OCI-LY3 (cell line): ENCODE measurements around the gene CACNA1C.

Experiments used
- EZH2phosphoT487 ChIP-seq: fragments of 200-600 bp; shearing (Covaris generic); IDR thresholded peaks from 2 replicates; pipeline ENCODE4 v1.6.1; 2018; ENCODE audit warnings: antibody characterized with exemption, mixed run types, low read depth
- TF ChIP-seq, protein P1 (sequence below): fragments of 200-600, 300-600 bp; sonication (generic); IDR thresholded peaks from 2 replicates; pipeline ENCODE4 v1.5.1; 2014; ENCODE audit warnings: antibody characterized with exemption, low read length, low read depth

DNA sequence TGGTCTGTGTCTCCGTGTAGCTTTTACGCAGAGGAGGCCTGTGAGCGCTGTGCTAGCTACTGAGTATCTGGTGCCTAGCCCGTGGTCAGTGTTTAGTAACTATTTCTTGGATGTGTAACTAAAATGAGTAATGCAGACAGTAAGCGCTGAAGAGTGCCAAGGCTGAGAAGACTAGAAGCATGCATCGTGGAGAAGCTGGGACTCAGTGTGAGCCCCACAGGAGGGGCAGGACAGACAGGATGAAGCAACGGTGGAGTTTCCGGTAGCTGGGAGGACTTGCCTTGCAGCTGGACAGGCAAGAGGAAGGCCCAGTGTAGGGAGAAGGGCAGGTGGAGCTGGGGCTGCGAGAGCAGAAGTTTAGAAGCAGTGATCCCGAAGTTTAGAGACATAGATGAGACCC, 508.6 kb downstream of the CACNA1C start:
- TF ChIP-seq, protein P1, sequence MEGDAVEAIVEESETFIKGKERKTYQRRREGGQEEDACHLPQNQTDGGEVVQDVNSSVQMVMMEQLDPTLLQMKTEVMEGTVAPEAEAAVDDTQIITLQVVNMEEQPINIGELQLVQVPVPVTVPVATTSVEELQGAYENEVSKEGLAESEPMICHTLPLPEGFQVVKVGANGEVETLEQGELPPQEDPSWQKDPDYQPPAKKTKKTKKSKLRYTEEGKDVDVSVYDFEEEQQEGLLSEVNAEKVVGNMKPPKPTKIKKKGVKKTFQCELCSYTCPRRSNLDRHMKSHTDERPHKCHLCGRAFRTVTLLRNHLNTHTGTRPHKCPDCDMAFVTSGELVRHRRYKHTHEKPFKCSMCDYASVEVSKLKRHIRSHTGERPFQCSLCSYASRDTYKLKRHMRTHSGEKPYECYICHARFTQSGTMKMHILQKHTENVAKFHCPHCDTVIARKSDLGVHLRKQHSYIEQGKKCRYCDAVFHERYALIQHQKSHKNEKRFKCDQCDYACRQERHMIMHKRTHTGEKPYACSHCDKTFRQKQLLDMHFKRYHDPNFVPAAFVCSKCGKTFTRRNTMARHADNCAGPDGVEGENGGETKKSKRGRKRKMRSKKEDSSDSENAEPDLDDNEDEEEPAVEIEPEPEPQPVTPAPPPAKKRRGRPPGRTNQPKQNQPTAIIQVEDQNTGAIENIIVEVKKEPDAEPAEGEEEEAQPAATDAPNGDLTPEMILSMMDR = no peak
- TF ChIP-seq EZH2phosphoT487 = no peak
